T-helper 1 cell treated with Interleukin-12 subunit alpha and Interleukin-12 subunit beta and Interleukin-4 antibody, amounts not matched to agents 30 ng/mL and 1 ng/mL, for 36 hours (primary cell): Measurements from ENCODE around the gene DIPK2A. TPM values are rescaled to one million over a fixed set of nuclear protein-coding genes. Genes with fewer than 3 reads are reported as not detected.

Experiments
- intact Hi-C: fragments of 100-400 bp; cut with micrococcal nuclease; formaldehyde crosslinking; loops from one replicate; pipeline ENCODE4 v1.15.1; 2024
- total RNA-seq: library from RNA; stranded (reverse); gene quantifications from 2 replicates; pipeline ENCODE4 v1.2.3, GENCODE V29; 2022

DIPK2A gene, protein sequence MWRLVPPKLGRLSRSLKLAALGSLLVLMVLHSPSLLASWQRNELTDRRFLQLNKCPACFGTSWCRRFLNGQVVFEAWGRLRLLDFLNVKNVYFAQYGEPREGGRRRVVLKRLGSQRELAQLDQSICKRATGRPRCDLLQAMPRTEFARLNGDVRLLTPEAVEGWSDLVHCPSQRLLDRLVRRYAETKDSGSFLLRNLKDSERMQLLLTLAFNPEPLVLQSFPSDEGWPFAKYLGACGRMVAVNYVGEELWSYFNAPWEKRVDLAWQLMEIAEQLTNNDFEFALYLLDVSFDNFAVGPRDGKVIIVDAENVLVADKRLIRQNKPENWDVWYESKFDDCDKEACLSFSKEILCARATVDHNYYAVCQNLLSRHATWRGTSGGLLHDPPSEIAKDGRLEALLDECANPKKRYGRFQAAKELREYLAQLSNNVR
- 18.8 and 18.9 TPM in 2 replicates for total RNA-seq

GRCh38 chr3:143971359-143972154 lies at the start of gene DIPK2A:
Gene DIPK2A (plus strand): TSS chr3:143971823. CDS start chr3:143972333, 510 bp downstream.
- intact Hi-C loops = loop anchor here (1.0 to 5.0 kb wide), 17 partner anchors 9 to 1944 kb away; partner anchors contain the start of genes ATR, GK5, PLS1 and SLC9A9

GRCh38 chr3:143924522-143925285 lies 46.9 kb upstream of the DIPK2A start:
- intact Hi-C loops = loop anchor here (2.0 kb wide), 1 partner anchor 38 kb away; no protein-coding TSS in a partner anchor

DNA sequence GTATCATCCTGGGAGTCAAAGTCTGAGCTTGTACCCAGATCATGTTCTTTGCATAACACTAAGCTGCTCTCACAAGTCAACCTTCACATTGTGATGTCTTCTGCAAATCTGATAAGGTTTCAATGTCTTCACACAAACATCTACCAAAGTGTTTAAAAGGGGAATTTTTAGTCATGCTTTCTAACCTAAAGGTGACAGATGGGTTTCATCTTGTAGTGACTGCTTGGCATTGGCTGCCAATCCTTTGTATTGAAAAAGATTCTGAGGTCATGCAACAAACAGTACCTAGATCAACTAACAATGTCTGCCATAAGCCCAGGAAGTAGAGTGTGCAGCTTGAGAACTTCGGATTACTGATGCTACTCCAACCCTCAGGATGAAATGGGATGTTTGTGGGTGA lies 43.6 kb upstream of the DIPK2A start:
- intact Hi-C loops = no loop called here

GRCh38 chr3:143928541-143929255 lies 42.9 kb upstream of the DIPK2A start:
- intact Hi-C loops = no loop called here

DNA sequence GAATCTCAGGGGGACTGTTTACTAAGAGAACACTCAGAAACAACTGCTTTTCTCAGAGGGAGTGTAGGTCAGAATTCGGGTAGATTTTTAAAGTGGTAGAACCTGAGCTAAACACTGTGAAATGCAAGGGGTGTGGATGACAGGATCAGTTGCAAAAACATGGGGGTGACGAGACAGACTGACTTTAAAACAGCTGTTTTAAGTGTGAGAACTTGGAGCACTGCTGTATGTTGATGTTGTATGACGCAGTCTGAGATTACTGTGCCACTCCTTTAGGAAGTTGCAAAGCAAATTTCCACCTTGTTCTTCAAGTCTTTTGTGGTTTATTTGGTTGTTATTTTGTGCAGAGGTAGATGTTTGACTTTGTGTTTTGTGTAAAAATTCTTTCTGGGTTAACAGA lies 36.8 kb upstream of the DIPK2A start:
- intact Hi-C loops = no loop called here

- intact Hi-C loops = no loop called here
Observed at GRCh38 chr3:143935678-143936077, 35.9 kb upstream of the DIPK2A start.

DNA sequence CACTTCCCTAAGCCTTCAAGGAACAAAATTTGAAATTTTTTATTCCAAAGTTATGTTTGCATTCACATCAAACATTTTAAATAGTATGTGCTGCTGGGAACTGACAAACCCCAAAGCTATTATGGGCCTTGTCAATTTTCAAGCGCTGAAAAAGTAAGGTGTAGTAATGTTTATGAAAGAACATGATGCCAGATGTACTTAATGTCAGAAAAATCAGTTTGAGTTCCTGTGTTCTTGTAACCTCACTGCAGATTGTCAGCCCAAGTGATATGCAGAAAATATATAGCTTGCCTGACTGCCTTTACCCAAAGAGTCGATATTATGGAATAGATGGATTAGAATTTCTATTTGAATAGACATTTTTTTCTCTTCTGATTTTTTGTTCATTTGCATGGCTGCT lies 20.8 kb upstream of the DIPK2A start:
- intact Hi-C loops = loop anchor here (1.0 to 2.0 kb wide), 3 partner anchors 56 to 176 kb away; no protein-coding TSS in a partner anchor

- intact Hi-C loops = loop anchor here (1.0 to 2.0 kb wide), 3 partner anchors 57 to 176 kb away; no protein-coding TSS in a partner anchor
Observed at GRCh38 chr3:143951351-143951971, 20.2 kb upstream of the DIPK2A start.

GRCh38 chr3:143952569-143953072 lies 19.0 kb upstream of the DIPK2A start:
- intact Hi-C loops = no loop called here

DNA sequence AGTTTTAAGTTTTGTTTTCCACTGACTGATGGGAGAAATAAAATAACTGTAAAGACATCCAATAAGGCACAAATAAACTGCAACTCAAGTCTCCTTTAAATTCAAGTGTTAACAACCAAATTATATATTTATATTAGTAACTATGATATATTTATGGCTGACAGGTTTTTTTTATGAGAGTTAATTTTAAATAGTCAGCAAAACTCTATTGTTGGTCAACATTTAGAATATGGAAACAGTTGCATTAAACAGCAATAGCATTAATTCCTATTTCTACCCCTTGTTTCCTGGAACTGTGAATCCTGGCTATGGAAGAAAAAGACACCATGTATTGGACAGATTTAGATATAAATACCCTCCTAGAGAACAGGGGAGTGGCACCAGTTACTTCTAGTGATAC lies 16.5 kb upstream of the DIPK2A start:
- intact Hi-C loops = no loop called here

- intact Hi-C loops = no loop called here
Observed at GRCh38 chr3:143956838-143957237, 14.8 kb upstream of the DIPK2A start.

DNA sequence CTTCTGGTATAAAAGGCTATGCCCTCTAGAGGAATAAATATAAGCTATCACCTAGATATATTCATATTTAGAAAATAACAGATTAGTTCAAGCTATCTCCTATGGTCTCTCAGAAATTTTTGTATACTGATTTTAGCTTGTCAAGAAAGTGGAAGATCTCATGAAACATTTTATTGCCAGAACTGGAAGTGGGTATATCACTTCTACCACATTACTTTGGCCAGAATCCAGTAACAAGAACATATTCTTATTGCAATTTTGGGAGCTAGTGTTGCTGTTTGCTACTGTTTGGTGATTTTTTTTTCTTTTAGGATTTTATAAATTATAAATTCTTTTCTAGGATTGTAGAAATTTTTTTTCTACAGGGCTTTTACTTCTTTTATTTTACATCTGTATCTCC lies 14.2 kb upstream of the DIPK2A start:
- intact Hi-C loops = no loop called here

DNA sequence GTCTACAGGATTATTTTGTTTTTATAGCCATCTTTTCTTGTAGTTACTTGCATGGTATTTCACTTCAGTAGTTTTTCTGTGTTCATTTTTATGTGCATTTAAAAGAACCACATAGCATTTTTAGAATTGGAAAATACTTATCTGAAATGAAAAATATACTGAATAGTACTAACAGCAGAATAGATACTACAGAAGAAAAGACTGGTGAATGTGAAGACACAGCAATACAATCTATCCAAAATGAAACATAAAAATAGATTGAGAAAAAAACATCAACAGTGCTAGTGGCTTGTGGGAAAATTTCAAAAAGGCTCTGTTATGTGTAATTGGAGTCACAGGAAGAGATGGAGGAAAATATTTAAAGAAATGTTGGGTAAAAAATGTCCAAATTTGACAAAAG lies 12.7 kb upstream of the DIPK2A start:
- intact Hi-C loops = no loop called here

GRCh38 chr3:143961342-143961741 lies 10.3 kb upstream of the DIPK2A start:
- intact Hi-C loops = no loop called here

DNA sequence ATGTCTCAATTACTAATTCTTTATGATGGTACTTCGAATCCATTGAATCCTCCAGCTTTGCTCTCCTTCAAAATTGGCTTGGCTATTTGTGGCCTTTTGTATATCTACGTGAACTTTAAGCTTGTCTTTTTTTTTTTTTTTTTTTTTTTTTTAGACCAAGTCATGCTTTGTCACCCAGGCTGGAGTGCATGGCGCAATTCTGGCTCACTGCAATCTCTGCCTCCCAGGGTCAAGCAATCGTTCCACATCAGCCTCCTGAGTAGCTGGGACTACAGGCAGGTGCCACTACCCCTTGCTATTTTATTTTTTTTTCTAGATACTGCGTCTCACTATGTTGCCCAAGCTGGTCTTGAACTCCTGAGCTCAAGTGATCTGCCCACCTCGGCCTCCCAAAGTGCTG lies 7.7 kb upstream of the DIPK2A start:
- intact Hi-C loops = no loop called here

- intact Hi-C loops = loop anchor here (1.0 to 5.0 kb wide), 14 partner anchors 123 to 1944 kb away; partner anchors contain the start of genes ATR, GK5, PLS1 and SLC9A9
Observed at GRCh38 chr3:143970773-143971358, 757 bp upstream of the DIPK2A start.

DNA sequence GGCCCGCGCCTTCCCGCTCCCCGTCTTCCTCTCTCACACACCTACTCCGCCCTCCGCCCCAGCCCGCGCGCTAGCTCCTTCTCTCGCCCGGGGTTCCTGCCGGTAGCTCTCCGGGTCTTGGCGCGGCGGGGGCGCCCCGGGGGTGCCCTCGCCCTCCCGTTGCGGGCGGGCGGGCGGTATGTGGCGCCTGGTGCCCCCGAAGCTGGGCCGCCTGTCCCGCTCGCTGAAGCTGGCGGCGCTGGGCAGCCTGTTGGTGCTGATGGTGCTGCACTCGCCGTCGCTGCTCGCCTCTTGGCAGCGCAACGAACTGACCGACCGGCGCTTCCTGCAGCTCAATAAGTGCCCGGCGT lies 507 bp downstream of the DIPK2A start:
- intact Hi-C loops = loop anchor here (1.0 to 5.0 kb wide), 6 partner anchors 8 to 1945 kb away; partner anchors contain the start of gene TRPC1

GRCh38 chr3:143972505-143973258 lies 1.1 kb downstream of the DIPK2A start:
- intact Hi-C loops = loop anchor here (1.0 to 5.0 kb wide), 6 partner anchors 8 to 1945 kb away; partner anchors contain the start of gene TRPC1
